HG03521 (cell line): ENCODE results near the gene DNAJB8.

ENCODE experiments used
- ATAC-seq: cut with Tn5 transposase; IDR thresholded peaks from one replicate; pipeline ENCODE4 v1.9.1; 2021; ENCODE audit warnings: mild to moderate bottlenecking, moderate library complexity; ENCODE audit not compliant: unreplicated experiment

DNAJB8 gene

DNA sequence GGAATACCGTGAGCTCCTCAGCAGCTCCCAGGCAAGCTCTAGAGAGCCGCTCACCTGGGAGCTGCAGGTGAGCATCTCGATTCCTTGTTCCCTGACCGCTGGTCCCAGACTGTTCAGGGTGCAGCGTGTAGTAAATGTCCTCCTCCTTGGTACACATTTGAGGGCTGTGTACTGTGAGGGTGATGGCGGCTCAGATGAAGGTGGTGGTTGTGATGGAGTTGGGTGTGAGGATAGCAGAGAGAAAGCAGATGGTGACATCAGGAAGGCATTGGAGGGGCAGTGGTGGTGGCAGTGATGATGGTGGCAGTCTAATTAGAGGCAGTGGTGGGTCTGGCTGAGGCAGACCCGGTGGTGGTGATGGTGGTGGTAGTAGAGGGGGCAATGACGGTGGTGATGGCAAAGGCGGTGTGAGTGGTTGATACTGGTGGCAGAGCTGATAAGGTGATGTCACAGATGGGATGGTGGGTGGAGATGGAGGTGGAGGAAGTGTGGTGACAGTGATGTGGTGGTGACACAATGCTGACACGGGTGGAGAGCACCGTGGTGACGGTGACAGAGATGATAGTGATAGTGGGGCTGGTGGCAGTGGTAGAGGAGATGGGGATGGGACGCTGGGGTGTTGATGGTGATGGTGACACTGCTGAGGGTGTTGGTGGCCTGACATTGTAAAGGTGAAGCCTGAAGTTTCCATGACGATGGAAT lies at the start of gene DNAJB8:
TSS of gene DNAJB8 (minus strand) at position 51 of the 702 bp plus-strand sequence. CDS start 3,645 bp downstream, outside the sequence.
- no peak for ATAC-seq

GRCh38 chr3:128515967-128516366 lies 49.3 kb upstream of the DNAJB8 start:
- no peak for ATAC-seq

GRCh38 chr3:128508852-128509251 lies 42.2 kb upstream of the DNAJB8 start:
- ATAC-seq = no peak

GRCh38 chr3:128506754-128507153 lies 40.1 kb upstream of the DNAJB8 start:
- ATAC-seq = no peak

DNA sequence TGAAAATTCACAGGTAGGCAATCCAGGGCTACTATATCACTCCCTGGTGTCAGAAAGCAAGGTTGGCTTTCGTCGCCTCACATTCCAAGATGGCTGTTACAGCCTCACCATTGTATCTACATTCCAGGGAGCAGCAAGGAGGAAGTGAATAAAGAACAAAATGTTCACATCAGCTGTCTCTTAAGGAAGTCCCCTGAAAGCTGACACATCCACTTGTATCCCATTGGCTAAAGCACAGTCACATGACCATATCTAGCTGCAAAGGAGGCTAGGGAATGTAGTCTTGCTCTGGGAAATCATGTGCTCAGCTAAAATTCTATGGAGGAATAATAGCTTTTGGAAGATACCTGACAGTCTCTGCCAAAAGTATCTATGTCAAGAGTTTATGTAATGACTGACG lies 39.1 kb upstream of the DNAJB8 start:
- no peak for ATAC-seq

DNA sequence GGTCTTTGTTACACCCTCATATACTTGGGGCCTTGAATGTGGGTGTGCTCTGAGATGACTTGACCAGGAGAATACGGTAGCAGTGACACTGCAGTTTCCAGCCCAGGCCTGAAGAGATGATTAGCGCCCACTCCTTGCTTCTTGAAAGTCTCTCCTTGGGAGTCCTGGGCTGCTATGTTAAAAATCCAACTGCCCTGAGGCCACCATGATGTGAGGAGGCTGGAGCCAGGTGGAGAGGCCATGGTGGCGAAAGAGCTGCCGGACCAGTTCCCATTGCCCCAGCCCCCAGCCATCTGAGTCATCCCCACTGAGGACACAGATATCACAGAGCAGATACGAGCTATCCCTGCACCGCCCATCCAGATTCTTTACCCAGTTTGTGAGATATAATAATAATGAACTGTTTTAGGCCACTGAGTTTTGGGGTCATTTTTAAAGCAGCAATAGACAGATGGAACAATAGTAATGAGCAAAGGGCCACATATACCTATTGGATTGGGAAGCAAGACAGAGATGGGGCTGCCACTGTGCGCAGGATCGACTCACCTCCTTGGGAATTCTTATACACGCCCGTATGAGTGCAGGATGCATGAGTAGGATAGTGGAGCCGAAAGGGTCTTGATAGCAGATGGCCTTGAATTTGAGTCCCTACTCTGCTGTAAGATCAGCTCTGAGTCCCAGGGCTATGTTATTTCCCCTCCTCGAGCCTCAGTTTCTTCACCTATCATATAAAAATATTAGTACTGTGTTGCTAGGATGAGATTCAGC lies 38.5 kb upstream of the DNAJB8 start:
- no peak for ATAC-seq

GRCh38 chr3:128504533-128504915 lies 37.8 kb upstream of the DNAJB8 start:
- ATAC-seq = no peak

DNA sequence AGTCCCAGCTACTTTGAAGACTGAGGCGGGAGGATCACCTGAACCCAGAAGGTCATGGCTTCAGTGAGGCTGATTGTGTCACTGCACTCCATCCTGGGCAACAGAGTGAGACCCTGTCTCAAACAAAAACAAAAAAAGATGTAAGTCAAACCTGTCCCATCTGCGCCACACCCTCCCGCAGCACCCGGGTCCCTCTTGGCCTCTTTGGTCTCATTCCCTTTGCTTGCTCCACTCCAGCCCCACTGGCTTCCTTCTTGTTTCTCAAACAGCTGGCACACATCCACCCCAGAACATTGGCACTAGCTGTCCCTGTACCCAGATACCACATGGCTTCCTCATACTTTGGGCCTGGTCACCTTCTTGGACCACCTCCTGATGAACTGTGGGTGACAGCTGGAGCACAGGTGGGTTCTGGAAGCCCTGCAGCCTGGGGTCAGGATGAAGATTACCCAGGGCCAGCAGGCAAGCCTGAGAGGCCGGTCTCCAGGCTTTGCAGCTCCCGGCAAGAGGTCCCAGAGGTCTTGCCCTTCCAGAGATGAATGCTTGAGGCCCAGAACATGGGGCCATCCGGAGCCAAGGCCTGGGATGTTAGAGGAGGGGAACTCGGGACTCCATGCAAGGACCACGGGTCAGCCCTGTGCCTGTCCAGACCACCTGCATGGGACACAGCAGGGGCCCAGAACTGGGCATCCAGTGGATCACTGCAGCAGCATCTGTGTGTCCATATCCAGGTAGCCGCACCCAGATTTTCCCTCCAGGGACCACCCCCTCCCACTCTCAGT lies 37.3 kb upstream of the DNAJB8 start:
- ATAC-seq = no peak

- no peak for ATAC-seq
Observed at GRCh38 chr3:128503164-128503651, 36.5 kb upstream of the DNAJB8 start.

DNA sequence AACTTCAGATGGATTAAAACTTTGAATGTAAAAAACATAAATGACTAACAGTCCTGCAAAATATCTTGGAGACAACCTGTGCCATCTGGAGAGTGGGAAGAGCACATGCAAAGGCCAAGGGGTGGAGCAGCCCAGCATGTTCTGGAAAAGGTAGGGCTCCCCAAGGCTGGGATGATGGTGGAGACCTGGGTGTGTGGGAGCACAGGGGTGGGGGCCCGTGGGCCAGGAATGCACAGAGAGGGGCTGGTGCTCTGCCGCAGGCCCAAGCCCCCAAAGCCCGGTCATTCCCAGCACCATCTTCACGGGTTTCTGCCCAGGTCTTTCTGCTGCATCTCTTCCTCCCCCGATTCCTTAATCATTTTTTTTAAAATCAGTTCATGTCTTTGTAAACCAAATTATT lies 36.0 kb upstream of the DNAJB8 start:
- no peak for ATAC-seq

DNA sequence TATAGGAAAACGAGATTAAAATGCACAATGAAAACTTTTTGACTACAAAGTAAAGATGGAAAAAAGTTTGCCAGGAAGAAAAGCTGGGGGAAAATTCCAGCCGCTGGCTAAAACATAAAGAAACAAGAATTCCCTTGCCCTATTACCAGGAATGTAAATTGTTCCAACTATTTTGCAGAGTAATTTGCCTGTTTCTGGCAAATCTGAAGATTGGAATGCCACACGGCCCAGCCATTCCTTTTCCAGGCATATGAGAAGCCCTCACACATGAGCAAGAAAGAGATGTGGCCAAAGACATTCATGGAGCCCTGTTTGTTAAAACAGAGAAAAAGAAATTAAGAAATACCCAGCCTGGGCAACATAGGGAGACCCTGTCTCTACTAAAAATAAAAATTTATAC lies 34.7 kb upstream of the DNAJB8 start:
- no peak for ATAC-seq

GRCh38 chr3:128500556-128500955 lies 33.9 kb upstream of the DNAJB8 start:
- ATAC-seq = no peak

GRCh38 chr3:128499724-128500275 lies 33.1 kb upstream of the DNAJB8 start:
- no peak for ATAC-seq

- ATAC-seq = no peak
Observed at GRCh38 chr3:128498901-128499530, 32.3 kb upstream of the DNAJB8 start.

GRCh38 chr3:128498127-128498626 lies 31.5 kb upstream of the DNAJB8 start:
- no peak for ATAC-seq

DNA sequence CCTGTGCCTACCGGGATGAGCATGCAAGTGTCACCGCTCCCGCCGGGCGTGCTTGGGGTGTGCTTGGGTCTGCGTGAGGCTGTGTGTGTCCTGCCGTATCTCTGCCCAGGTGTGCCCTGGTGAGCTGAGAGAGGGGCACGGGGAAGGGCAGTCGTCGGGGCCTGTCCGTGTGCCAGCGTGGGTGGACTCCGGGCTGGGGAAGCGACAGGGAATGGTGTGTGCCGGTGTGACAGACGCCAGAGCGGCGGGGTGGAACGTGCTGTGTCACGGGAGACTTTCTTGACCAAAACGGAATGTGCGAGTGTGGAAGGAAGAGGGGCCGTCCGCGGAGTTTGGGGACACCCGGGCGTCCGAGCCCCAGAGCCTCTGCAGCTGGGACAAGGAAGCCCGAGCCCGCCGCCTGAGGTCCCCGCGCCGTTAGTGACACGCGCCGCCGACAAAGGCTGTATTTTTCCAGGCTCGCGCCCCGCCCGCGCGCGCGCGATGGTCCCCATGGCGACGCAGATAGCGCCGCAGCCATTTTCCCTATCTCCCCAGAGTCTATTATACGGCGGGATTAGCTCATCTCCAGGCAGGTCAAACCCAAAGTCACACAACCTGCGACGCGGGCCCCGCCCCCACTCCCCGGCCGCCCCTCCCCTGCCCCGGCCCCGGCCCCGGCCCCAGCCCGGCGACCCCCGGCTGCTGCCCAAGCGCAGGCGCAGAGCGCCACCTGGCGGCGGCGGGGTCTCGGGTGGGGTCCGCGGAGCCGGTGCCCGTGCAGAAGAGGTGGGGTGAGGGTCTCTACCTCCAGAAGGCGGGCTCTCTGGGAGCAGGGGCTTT lies 30.8 kb upstream of the DNAJB8 start:
- ATAC-seq = no peak

DNA sequence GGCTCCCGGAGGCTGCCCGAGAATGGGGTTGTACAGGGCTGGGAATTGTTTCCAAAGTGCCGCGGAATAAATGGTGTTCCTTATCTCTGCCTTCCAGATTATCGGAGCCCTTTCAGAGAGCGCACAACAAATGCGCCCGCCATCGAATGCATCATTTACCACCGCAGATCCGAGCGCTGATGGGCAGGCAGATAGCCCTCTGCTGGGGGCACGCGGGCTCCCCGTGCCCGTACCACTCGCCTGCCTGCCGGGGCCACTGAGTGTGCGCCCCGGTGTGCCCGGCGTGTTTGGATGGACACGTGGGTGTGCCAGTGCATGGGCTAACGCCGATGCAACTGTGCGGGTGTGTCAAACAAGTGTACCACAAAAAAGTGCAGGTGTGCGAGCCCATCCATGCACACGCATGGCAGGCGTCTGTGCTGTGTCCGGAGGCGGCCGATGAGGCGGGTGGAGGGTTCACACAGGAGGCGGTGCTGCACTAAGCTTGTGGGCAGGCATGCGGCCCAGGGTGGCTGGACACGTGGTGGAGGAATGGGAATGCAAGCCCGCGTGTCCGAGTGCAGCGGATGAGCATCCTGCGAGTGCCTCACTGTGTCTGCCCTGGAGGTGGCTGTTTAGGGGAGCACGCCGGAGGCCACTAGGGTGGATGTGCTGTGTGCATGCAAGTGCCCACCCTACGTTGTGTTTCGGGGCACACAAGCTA lies 30.1 kb upstream of the DNAJB8 start:
- no peak for ATAC-seq

- no peak for ATAC-seq
Observed at GRCh38 chr3:128496019-128496601, 29.4 kb upstream of the DNAJB8 start.
